HG02885 (cell line): Measurements from ENCODE around the gene TMBIM6.
A peak's percentile ranks its signal among the peaks of the same experiment; 100 is the strongest.
"Not testable (repeated sequence)": the region's sequence is repeated elsewhere in the genome, so short reads cannot be mapped to it uniquely, and the experiment has no call there.

ENCODE experiments used
- ATAC-seq: cut with Tn5 transposase; IDR thresholded peaks from one replicate; pipeline ENCODE4 v1.9.1; 2021; ENCODE audit warnings: mild to moderate bottlenecking; ENCODE audit not compliant: unreplicated experiment, poor library complexity

The TMBIM6 gene, protein sequence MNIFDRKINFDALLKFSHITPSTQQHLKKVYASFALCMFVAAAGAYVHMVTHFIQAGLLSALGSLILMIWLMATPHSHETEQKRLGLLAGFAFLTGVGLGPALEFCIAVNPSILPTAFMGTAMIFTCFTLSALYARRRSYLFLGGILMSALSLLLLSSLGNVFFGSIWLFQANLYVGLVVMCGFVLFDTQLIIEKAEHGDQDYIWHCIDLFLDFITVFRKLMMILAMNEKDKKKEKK

DNA sequence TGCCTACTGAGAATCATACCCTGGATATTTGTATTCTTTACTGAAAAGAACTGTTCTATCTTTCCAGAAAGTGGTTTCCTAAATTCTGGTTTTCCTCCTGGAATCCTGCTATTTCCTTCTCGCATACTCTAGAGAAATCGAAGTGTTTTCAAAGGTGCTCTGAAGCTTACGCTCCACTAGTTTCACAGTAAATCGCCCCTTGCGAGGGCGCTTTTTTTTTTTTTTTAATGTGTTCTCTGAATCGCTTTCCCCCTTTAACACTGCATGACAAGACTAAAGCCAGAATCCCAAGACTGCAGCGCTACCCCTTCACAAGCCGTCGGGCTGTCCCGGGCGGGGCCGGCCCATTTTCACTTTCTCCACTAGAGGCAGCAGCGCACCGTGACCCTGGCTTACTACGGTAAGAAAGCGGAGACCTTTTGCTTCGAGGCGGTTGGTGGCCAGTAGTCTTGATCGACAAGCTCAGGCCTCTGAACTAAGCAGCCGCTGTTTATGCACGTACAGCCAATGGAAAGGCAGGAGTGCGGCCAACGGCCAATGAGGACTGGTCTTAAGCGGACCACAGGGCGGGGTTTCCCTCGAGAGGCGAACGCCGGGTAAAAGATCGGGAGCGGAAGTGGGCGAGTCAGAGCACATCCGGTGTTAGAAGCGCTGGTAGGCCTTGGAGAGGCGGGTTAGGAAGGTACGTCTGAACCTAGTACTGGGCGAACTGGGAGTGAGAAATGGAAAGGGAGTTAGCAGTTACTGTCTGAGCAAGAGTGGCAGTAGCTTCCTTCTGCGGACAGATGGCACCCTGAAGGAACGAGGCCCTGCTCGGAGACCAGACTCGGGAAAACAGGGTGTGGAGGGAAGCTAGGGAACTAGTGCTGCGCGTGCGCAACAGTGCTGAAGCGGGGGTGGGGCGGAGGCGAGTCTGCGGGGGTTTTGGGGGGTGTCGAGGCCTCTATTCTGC, at the start of gene TMBIM6:
TMBIM6 (plus strand) TSS at position 628 of the 952 bp plus-strand sequence. CDS start 10,937 bp downstream, outside the sequence.
- ATAC-seq: peak; percentile 95

DNA sequence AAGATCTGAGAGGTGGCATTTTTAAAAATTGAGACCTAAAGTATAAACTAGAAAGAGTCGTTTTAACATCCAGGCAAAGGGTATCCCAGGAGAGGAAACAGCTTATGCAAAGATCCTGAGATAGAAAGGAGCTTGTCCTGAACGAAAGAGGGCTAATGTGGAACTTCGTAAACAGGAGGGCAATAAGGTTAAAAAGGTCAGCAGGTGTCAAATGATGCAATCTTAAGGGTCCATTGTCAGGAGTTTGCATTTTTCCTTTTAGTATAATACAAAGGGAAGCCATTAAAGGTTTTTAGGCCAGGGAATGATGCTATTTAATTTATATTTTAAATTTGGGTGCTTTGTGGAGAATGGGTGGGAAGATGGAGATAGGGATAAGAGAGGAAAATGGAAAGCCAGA, 48.5 kb upstream of the TMBIM6 start:
- no peak for ATAC-seq

DNA sequence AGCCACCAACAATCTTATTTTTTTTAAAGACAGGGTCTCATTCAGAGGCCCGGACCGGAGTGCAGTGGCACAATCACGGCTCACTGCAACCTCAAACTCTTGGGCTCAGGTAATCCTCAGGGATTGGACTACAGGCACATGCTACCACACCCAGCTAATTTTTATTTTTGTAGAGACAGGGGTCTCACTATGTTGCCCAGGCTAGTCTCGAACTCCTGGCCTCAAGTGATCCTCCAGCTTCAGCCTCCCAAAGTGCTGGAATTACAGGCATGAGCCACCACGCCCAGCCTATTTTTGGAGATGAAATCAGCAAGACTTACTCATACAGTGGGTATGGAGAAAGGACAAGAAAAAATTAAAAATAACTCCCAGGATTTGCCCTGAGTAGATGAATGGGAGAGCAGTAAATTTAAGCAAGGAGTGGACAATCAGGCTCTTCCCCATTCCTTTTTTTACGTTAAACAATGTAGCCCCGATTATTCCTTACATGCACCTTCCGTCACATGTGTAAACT, 47.4 kb upstream of the TMBIM6 start:
- no peak for ATAC-seq

DNA sequence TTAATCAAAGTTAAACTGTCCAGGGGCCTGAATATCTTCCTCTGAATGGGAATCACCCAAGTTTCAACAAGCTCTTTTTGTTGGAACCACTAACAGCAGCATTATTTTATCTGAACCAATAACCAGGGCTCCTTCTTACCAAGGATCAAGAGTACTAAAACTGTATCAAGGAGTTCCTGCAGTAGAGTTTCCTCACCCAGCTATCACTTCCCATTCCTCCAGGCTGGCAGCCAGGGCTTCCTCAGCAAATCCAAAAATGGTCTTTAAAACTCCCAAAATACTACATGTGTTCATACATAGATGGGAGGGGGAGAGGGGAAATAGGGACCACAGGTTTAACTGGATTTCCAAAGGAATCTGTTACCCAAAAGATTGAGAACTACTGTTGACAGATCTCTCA, 44.6 kb upstream of the TMBIM6 start:
- ATAC-seq: no peak

DNA sequence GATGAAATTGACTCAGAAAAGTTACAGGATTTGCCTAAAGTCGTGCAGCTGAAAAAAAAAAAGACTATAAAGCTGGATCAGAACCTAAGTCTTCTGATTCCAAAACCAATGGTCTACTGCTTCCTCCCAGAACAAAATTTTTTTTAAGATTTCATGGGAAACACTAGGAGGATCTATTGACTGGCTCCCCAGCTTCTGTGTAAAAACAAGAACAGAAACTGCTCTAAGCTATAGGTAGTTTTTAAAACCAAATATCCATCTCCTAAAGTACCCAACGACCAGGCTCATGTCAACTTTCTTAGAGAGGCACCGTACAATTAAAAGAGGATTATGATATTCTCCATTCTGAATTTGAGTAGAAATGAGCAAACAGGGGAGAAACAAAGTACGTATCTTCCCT, 43.5 kb upstream of the TMBIM6 start:
- no peak for ATAC-seq

DNA sequence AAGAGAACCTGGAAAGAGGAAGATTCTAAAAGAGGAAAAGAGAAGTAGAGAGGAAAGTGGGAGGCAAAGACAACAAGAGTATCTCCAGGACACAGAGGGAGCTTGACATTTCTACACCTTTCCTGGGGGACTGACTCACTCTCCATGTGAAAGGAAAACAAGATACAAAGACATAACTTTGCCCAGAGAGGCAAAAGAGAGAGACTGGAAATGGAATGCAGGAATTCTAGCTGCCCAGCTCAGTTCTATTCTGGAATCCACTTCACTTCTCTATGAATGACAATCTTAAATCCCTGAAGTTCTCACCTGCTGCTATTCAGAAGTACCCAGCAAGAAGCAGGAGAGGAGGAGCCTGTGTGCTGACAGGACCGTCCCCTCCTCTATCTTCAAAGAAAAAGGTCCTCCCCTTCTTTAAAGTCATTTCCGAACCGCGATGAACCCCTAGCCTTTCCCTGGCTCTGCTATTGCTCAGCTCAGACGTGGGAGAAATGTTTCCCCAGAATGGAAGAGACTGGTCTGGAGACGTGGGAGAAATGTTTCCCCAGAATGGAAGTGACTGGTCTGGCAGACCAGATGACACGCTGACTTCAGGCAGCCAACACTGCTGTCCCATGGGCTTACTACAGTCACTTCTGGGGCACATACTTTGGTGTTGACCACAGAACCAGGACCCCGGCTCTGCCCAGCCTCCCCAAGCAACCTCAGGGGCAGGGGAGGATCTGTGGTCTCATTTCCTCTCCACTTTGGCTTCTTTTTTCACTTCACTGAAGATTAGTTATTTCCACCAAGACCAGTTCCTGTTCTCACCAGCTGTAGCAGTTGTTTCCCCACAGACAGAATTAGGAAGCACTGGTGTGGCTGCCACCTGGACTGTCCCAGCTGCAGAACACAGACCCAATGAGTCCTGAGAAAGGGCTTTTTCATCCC, 42.5 kb upstream of the TMBIM6 start:
- ATAC-seq: peak; percentile 72

DNA sequence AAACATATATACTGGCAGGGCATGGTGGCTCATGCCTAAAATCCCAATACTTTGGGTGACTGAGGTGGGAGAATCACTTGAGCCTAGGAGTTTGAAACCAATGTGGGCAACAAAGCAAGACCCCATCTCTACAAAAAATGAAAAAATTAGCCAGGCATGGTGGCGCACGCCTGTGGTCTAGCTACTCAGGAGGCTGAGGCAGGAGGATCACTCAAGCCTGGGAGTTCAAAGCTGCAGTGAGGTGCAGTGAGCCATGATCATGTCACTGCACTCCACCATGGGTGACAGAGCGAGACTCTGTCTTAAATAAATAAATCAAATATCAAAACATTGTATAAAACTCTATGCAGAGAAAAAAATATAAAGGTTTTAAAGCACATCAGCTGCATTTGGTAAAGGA, 39.3 kb upstream of the TMBIM6 start:
- no peak for ATAC-seq

DNA sequence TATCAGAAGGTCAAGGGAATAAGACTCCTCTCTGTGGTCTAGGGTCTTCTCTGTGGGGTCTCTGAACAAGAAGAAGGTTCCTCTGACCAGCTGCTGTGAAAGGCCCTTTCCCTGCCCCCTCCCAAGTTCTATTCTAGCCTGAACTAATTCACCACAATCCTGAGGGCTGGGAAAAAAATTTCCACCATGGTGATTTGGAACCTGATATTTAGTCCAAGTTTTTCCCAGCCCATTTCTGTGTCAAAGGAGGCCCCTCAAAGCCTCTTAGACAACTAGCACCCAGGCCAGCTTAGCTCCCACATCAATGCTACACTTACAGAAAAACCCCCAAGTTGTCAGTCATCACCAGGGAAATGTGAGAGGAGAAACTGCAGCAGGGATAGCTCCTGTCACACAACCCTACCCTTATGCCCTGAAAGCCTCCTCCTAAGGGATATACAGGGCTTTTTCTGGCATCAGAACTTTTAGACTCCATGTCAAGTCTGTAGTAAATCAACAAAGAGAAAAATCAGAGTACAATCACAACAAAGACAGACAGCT, 38.6 kb upstream of the TMBIM6 start:
- no peak for ATAC-seq

DNA sequence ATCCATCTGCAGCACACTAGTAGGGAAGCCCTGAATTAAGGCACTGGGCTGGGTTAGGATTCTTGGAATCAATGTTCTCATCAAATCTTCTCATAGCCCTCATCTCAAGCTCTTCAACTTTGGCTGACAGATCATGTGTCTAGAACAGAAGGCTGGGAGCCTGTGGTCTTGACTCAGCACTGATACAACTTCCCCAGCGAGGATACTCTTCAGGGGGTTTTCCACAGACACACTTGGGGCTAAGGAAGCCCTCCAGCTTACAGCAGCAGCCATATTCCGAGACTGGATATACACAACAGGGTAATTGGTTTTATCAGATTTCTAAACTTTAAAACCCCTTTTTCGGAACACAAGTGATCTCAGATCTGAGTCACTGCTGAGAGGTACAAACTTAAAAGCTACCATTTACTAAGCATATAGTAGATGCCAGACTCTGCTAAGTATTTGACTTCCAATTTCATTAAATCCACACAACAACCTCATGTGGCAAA, 37.7 kb upstream of the TMBIM6 start:
- ATAC-seq: no peak

DNA sequence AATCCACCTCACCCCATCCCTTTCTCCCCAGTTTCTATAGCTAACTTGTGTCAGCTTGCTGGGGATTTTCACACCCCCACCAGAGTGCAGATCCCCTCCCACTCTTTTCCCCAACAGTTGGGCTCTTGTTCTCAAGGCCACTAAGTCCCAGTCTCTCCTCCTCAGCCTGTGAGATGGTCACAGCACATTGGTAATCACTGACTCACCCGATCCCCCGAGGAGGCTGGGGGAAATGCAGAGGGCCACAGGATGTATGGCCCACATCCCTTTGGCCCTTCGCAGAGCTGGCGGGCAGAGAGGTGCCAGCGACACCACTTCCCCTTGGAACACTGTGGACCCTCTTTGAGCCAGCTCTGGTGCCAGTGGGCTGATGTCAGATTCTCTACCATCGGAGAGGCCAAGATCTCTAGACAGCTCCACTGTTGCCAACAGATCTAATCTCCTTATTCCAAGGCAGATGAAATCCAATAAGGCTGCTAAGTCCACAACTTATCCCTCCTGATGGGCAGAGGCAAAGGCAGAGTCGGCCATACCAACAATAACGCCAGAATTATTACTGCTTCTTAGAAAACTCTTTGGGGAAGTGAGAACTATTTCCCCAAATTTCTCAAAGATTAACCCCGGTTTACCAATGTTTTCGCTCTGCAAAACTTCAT, 35.8 kb upstream of the TMBIM6 start:
- no peak for ATAC-seq

DNA sequence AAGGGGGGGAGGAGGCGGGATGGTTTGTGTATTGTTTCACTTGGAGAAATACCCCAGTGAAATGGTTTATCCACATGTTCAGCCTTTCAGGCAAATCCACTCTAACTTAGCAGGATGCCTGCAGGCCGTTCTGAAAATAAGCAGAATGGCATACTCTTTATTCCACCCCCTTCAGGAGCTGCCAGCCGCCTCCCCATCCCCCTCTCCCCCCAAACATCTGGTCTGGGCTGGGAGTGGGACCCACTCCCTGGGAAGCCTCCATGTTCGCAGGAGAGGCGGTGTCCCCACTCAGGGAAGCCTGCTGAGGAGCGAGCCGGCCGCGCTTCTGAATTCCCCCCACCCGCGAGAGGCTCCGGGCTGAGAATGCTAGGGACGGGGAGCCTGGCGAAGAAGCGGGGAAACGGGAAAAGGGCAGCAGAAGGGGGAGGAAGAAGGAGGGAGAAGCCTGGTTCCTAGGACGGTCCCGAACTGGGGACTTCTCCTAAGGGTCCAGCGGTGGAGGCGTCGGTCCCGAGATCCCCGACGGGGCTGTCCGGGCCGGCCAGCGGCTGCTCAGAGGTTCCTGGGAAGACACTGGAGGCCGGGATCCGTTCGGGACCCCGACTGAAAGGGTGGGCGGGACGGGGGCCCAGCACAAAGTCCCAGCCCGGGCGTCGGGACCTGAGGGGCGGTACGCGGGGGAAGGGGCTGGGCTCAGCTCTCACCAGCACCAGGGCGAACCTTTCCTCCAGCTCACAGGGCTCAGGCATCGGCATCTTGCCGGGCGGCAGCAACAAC, 34.8 kb upstream of the TMBIM6 start:
- ATAC-seq: peak; percentile 20

DNA sequence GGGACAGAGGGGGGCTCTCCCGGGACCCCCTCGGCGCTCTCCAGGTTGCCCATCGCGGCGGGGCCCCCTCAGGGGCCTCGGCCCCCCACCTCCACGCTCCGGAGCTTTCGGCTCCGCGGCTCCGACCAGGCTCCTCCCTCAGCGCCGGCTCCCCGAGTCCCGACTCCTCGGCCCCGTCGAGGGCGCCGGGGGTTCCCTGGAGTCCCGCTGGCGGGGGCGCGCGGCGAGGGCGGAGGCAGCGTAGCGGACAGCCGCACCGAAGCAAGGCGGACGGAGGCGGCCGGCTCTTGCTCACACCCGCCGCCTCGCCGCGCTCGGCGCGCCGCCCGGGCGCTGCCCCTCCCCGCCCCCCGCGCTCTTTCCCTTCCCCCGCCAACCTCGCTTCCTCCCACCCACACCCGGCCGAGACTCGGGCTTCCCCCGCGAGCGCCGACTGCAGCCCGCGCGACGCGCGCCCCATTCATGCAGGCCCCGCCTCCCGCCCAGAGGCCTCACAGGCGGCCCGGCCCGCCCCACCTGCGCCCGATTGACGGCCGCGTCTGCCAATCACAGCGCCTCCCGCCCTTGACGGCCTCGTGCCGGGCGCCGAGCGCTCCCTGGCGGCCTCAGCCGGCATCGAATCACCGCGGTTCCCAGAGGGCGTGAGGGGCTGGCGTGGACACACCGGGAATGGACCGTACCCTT, 34.1 kb upstream of the TMBIM6 start, which contains the start of gene FMNL3:
FMNL3 (minus strand) TSS at position 278 of the 684 bp plus-strand sequence; CDS start at position 53, 225 bp downstream.
- ATAC-seq: peak; percentile 89

DNA sequence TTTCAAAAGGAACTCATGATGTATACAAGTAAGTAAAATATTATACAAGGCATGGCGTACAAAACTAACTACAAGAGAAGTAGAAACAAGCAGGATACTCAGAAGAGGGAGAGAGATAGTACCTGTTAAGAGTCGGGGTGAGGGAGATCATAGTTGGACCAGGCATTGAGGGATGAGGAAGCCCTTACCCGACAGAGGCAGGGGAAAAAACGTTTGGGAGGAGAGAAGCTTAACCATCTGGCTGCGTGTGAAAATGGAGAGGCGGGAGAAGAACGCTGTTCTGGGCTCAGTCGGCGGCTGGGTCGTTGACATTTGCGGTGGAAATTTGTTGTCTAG, 33.6 kb upstream of the TMBIM6 start:
- ATAC-seq: no peak

DNA sequence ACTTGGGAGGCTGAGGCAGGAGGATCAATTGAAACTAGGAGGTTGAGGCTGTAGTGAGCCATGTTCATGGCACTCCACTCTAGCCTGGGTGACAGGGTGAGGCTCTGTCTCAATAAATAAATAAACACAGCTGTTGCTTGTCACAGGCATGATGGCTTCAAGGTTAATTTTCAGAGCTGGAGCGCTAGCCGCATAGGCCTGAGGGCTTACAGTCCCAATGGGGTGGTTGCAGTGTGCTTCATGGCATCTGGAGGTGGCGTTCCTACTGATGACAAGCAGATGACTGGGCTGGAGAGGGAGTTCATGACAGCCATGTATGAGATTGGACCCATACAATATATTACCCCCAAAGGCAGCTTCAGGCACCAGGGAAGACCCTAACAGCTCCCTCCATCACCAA, 32.5 kb upstream of the TMBIM6 start:
- ATAC-seq: no peak

DNA sequence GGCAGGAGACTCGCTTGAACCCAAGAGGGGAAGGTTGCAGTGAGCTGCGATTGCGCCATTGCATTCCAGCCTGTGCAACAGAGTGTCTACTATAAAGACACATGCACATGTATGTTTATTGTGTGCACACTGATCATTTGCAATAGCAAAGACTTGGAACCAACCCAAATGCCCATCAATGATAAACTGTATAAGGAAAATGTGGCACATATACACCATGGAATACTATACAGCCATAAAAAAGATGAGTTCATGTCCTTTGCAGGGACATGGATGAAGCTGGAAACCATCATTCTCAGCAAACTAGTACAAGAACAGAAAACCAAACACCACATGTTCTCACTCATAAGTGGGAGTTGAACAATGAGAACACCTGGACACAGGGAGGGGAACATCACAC, 27.4 kb upstream of the TMBIM6 start:
- ATAC-seq: not testable (repeated sequence)

DNA sequence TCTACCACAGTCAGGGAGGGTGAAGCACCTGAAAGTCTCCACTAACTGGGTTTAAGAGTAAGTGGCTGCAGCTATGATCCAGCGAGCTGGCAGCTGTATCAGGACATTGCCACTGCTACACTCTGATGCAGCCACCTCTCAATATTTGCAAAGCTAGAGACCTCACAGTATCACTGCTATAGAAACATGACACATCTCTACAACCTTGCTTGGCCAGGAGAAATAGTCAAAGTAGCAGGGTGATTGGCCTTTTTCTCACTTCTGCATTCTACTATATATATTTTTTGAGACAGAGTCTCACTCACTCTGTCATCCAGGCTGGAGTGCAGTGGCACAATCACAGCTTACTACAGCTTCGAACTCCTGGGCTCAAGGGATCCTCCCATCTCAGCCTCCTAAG, 24.8 kb upstream of the TMBIM6 start:
- ATAC-seq: peak; percentile 74

DNA sequence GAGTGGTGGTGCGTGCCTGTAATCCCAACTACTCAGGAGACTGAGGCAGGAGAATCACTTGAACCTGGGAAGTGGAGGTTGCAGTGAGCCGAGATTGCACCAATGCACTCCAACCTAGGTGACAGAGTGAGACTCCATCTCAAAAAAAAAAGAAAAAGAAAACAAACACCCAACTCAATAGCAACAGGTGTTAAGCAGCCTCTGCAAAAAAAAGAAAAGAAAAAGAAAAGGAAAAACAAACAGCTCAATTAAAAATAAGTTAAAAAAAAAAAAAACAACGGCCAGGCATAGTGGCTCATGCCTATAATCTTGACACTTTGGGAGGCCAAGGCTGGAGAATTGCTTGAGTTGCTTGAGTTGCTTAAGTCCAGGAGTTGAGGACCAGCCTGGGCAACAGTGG, 23.6 kb upstream of the TMBIM6 start:
- not testable (repeated sequence) for ATAC-seq

DNA sequence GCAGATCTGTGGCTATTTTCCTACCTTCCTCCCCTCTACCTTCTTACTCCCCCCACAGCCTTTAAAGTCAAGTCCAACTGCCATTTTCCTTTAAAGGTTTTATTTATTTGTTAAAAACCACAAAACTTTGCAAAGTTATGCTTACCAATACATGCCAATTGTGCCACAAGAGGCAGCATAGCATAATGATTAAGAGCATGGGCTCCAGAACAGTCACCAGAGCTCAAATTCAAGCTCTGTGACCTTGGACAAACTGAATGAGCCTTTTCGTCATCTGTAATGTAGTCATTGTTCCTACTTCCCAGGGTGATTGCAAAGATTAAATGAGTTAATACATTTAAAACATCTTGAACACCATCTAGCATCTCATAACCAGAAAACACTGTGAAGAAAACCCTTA, 21.1 kb upstream of the TMBIM6 start:
- ATAC-seq: no peak
